Measurements from ENCODE around the gene MTHFSD. TPM values are rescaled to one million over a fixed set of nuclear protein-coding genes. Genes with fewer than 3 reads are reported as not detected.

The MTHFSD gene
- total and polyA plus RNA-seq, 7 experiments from 2014 or later = 16.7 to 46.7 (median 28.1) TPM

- DNase-seq (no peak), ATAC-seq (no peak)
- Mint-ChIP-seq H3K36me3 (no peaks in the 10 kb centered on the region), H3K4me3 (no peak overlapping the region), H3K9me3 (peaks cover 0 to 8% (median 0%) of the 10 kb centered on the region in 11 donors), H3K27ac (no peak overlapping the region), H3K4me1 (peaks cover 0 to 12% (median 6%) of the 10 kb centered on the region in 7 donors), H3K27me3 (peaks cover 28 to 42% (median 33%) of the 10 kb centered on the region in 5 donors)
- POLR2A ChIA-PET = interaction anchor here (0.5 kb wide), 1 partner anchor 36 kb away, joined by 3 read pairs; no protein-coding TSS in a partner anchor
- CTCF ChIA-PET = no interaction called here
- H3K4me3 ChIP-seq (ENCODE audit: low read length) = no peak overlapping the region
- H3K27me3 ChIP-seq (ENCODE audit: control insufficient read depth in 2 of 2, insufficient read depth in 2 of 2, low read length in 2 of 2) = no peaks in the 10 kb centered on the region
- no peaks in the 10 kb centered on the region for H3K4me1 ChIP-seq (ENCODE audit: control insufficient read depth in 2 of 2, insufficient read depth in 2 of 2, low read length in 2 of 2)
- no peaks in the 10 kb centered on the region for H3K36me3 ChIP-seq (ENCODE audit: control insufficient read depth in 2 of 3, insufficient read depth in 3 of 3, low read length in 3 of 3)
- H3K9me3 ChIP-seq (ENCODE audit: control insufficient read depth in 2 of 3, low read length in 3 of 3) = no peaks in the 10 kb centered on the region
- H3K27ac ChIP-seq (ENCODE audit: low read depth, low read length) = no peak overlapping the region
- intact Hi-C loops (cut with micrococcal nuclease) = no loop called here
Observed at GRCh38 chr16:86597880-86598606, 43.0 kb upstream of the MTHFSD start.

- no peaks in the 10 kb centered on the region for H3K27me3 ChIP-seq (ENCODE audit: control insufficient read depth in 2 of 2, insufficient read depth in 2 of 2, low read length in 2 of 2)
- H3K4me3 Mint-ChIP-seq = no peak overlapping the region
- no peaks in the 10 kb centered on the region for H3K4me1 ChIP-seq (ENCODE audit: control insufficient read depth in 2 of 2, insufficient read depth in 2 of 2, low read length in 2 of 2)
- DNase-seq = no peak
- intact Hi-C loops (cut with micrococcal nuclease) = no loop called here
- POLR2A ChIA-PET = interaction anchor here (0.5 kb wide), 1 partner anchor 35 kb away, joined by 3 read pairs; no protein-coding TSS in a partner anchor
- H3K4me3 ChIP-seq (ENCODE audit: low read length) = no peak overlapping the region
- peaks cover 0 to 8% (median 0%) of the 10 kb centered on the region in 11 donors for H3K9me3 Mint-ChIP-seq
- no peak overlapping the region for H3K27ac Mint-ChIP-seq
- H3K4me1 Mint-ChIP-seq = peaks cover 0 to 13% (median 9%) of the 10 kb centered on the region in 7 donors
- no peaks in the 10 kb centered on the region for H3K9me3 ChIP-seq (ENCODE audit: control insufficient read depth in 2 of 3, low read length in 3 of 3)
- no peaks in the 10 kb centered on the region for H3K36me3 ChIP-seq (ENCODE audit: control insufficient read depth in 2 of 3, insufficient read depth in 3 of 3, low read length in 3 of 3)
- no peak for ATAC-seq
- H3K36me3 Mint-ChIP-seq = no peaks in the 10 kb centered on the region
- H3K27me3 Mint-ChIP-seq = peaks cover 26 to 44% (median 36%) of the 10 kb centered on the region in 5 donors
- no peak overlapping the region for H3K27ac ChIP-seq (ENCODE audit: low read depth, low read length)
- CTCF ChIA-PET = no interaction called here
Observed at GRCh38 chr16:86597126-86597879, 42.3 kb upstream of the MTHFSD start.

DNA sequence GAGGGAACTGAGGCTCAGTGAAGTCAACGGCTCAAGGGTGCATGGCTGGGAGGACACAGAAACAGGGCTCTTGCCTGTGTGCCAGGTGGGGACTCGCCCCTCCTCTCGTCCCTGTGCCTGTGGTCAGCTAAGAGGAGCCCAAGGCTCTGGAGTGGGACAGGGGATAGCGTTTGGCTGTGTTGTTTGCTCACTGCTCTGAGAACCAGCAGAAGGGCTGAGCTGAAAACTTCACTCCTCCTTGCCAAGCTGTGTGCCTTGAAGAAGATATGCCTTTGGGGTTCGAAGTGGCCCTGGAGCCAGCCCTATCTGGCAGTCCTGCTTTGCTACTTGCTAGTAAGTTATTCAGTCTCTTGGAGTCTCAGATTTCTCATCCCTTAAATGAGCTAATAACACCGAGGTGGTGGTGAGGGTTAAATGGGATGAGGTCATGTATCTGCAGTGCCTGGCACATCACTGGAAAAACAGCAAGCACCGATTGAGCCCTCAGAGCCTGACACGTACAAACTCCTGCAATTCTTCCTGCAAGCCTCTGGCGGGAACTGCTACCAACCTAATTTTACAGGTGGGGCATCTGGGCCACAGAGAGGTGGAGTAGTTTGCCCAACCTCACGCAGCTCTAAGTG lies 41.1 kb upstream of the MTHFSD start:
- no peak overlapping the region for H3K4me3 ChIP-seq (ENCODE audit: low read length)
- H3K27me3 Mint-ChIP-seq = peaks cover 28 to 45% (median 41%) of the 10 kb centered on the region in 5 donors
- peaks cover 0 to 8% (median 0%) of the 10 kb centered on the region in 11 donors for H3K9me3 Mint-ChIP-seq
- peaks cover 0 to 14% (median 9%) of the 10 kb centered on the region in 7 donors for H3K4me1 Mint-ChIP-seq
- no peaks in the 10 kb centered on the region for H3K27me3 ChIP-seq (ENCODE audit: control insufficient read depth in 2 of 2, insufficient read depth in 2 of 2, low read length in 2 of 2)
- no peak for DNase-seq
- H3K27ac Mint-ChIP-seq = no peak overlapping the region
- ChIA-PET POLR2A (no interaction called here), CTCF (no interaction called here)
- H3K4me1 ChIP-seq (ENCODE audit: control insufficient read depth in 2 of 2, insufficient read depth in 2 of 2, low read length in 2 of 2) = no peaks in the 10 kb centered on the region
- H3K36me3 Mint-ChIP-seq = no peaks in the 10 kb centered on the region
- intact Hi-C loops (cut with micrococcal nuclease) = no loop called here
- no peak overlapping the region for H3K4me3 Mint-ChIP-seq
- no peaks in the 10 kb centered on the region for H3K9me3 ChIP-seq (ENCODE audit: control insufficient read depth in 2 of 3, low read length in 3 of 3)
- H3K27ac ChIP-seq (ENCODE audit: low read depth, low read length) = no peak overlapping the region
- no peak for ATAC-seq
- no peaks in the 10 kb centered on the region for H3K36me3 ChIP-seq (ENCODE audit: control insufficient read depth in 2 of 3, insufficient read depth in 3 of 3, low read length in 3 of 3)

DNA sequence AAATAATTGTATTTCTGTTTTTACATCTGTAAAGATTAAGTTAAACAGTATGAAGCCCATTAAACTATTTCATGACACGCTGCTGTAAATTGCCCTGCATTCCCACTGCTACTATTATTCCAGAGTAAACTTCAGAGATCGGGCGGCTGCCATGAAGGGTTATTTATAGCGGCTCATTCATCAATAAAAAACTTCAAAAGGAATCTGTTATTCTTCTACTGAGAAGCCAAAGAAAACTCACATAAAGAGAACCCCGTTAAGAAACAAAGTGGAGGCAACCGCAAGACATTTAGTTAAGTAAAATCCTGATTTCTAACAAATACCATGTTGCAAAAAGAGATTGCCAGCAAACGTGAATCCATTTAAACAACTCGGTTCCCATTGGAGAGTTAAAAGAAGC lies 39.7 kb upstream of the MTHFSD start:
- Mint-ChIP-seq H3K4me1 (peaks cover 0 to 15% (median 9%) of the 10 kb centered on the region in 7 donors), H3K27me3 (peaks cover 30 to 45% (median 34%) of the 10 kb centered on the region in 5 donors), H3K36me3 (no peaks in the 10 kb centered on the region), H3K4me3 (no peak overlapping the region), H3K9me3 (peaks cover 0 to 8% (median 0%) of the 10 kb centered on the region in 11 donors), H3K27ac (no peak overlapping the region)
- ATAC-seq (no peak), DNase-seq (no peak)
- POLR2A ChIA-PET = no interaction called here
- Histone ChIP-seq H3K27ac (ENCODE audit: low read depth, low read length) (no peak overlapping the region), H3K27me3 (ENCODE audit: control insufficient read depth in 2 of 2, insufficient read depth in 2 of 2, low read length in 2 of 2) (no peaks in the 10 kb centered on the region), H3K4me3 (ENCODE audit: low read length) (no peak overlapping the region), H3K36me3 (ENCODE audit: control insufficient read depth in 2 of 3, insufficient read depth in 3 of 3, low read length in 3 of 3) (no peaks in the 10 kb centered on the region), H3K4me1 (ENCODE audit: control insufficient read depth in 2 of 2, insufficient read depth in 2 of 2, low read length in 2 of 2) (no peaks in the 10 kb centered on the region), H3K9me3 (ENCODE audit: control insufficient read depth in 2 of 3, low read length in 3 of 3) (no peaks in the 10 kb centered on the region)
- intact Hi-C loops (cut with micrococcal nuclease) = no loop called here
- CTCF ChIA-PET = no interaction called here

DNA sequence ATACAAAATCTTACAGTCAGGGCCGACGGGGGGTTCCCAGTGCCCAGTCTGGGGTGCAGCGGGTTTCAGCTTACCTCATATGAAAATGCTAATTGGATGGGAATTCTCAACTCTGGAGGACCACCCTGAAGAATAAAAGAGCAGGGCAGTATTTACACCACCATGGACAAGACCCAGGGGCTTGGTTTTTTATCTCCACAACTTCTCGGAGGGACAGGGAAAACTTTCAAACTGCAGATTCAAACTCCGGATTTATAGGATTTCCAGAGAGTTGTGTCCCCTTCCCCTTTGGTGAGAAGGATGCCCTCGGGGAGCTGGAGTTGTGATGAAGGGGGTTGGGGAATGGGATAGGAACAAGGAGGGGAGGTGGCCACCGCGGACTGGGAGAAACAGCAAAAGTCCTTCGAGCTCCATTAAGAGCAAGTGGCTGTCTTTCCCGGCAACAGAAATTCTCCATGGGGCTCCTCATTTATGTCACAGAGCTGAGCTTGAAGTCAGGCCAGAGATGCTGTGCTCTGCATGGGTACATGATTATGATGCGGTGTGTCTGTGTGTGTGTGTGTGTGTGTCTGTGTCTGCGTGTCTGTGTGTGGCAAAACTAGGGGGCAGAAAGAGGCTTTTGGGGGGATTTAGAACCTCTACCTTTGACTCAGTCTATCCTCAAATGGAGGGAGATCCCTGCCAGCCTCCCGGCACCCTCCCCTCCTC lies 39.0 kb upstream of the MTHFSD start:
- H3K9me3 Mint-ChIP-seq = peaks cover 0 to 8% (median 0%) of the 10 kb centered on the region in 11 donors
- no peak for ATAC-seq
- CTCF ChIA-PET = no interaction called here
- peaks cover 0 to 13% (median 9%) of the 10 kb centered on the region in 7 donors for H3K4me1 Mint-ChIP-seq
- H3K4me3 ChIP-seq (ENCODE audit: low read length) = no peak overlapping the region
- H3K36me3 ChIP-seq (ENCODE audit: control insufficient read depth in 2 of 3, insufficient read depth in 3 of 3, low read length in 3 of 3) = no peaks in the 10 kb centered on the region
- H3K27ac ChIP-seq (ENCODE audit: low read depth, low read length) = no peak overlapping the region
- H3K36me3 Mint-ChIP-seq = no peaks in the 10 kb centered on the region
- H3K4me1 ChIP-seq (ENCODE audit: control insufficient read depth in 2 of 2, insufficient read depth in 2 of 2, low read length in 2 of 2) = no peaks in the 10 kb centered on the region
- intact Hi-C loops (cut with micrococcal nuclease) = no loop called here
- peaks cover 25 to 41% (median 31%) of the 10 kb centered on the region in 5 donors for H3K27me3 Mint-ChIP-seq
- no peak overlapping the region for H3K4me3 Mint-ChIP-seq
- H3K27me3 ChIP-seq (ENCODE audit: control insufficient read depth in 2 of 2, insufficient read depth in 2 of 2, low read length in 2 of 2) = no peaks in the 10 kb centered on the region
- no peaks in the 10 kb centered on the region for H3K9me3 ChIP-seq (ENCODE audit: control insufficient read depth in 2 of 3, low read length in 3 of 3)
- POLR2A ChIA-PET = no interaction called here
- no peak overlapping the region for H3K27ac Mint-ChIP-seq
- no peak for DNase-seq

GRCh38 chr16:86591270-86591669 lies 36.2 kb upstream of the MTHFSD start:
- Mint-ChIP-seq H3K4me3 (peak overlapping the region in 1 of 10 donors; percentile 5), H3K4me1 (peaks cover 0 to 11% (median 7%) of the 10 kb centered on the region in 7 donors), H3K36me3 (no peaks in the 10 kb centered on the region), H3K27ac (no peak overlapping the region), H3K9me3 (peaks cover 0 to 6% (median 0%) of the 10 kb centered on the region in 11 donors), H3K27me3 (peaks cover 21 to 30% (median 22%) of the 10 kb centered on the region in 5 donors)
- no peak overlapping the region for H3K27ac ChIP-seq (ENCODE audit: low read depth, low read length)
- no peaks in the 10 kb centered on the region for H3K9me3 ChIP-seq (ENCODE audit: control insufficient read depth in 2 of 3, low read length in 3 of 3)
- no peaks in the 10 kb centered on the region for H3K36me3 ChIP-seq (ENCODE audit: control insufficient read depth in 2 of 3, insufficient read depth in 3 of 3, low read length in 3 of 3)
- ChIA-PET POLR2A (no interaction called here), CTCF (no interaction called here)
- H3K27me3 ChIP-seq (ENCODE audit: control insufficient read depth in 2 of 2, insufficient read depth in 2 of 2, low read length in 2 of 2) = no peaks in the 10 kb centered on the region
- ATAC-seq = no peak
- no peak overlapping the region for H3K4me3 ChIP-seq (ENCODE audit: low read length)
- intact Hi-C loops (cut with micrococcal nuclease) = no loop called here
- no peak for DNase-seq
- no peaks in the 10 kb centered on the region for H3K4me1 ChIP-seq (ENCODE audit: control insufficient read depth in 2 of 2, insufficient read depth in 2 of 2, low read length in 2 of 2)

Data from naive thymus-derived CD4-positive, alpha-beta T cell (primary cell).